Measurements from ENCODE around the gene ITGAX. TPM values are rescaled to one million over a fixed set of nuclear protein-coding genes. Genes with fewer than 3 reads are reported as not detected.

ITGAX gene
- total and polyA plus RNA-seq, 2 donors (not counting 1 experiment from before 2014, with no cell fraction given) = under 0.01 TPM; not detected in 1

DNA sequence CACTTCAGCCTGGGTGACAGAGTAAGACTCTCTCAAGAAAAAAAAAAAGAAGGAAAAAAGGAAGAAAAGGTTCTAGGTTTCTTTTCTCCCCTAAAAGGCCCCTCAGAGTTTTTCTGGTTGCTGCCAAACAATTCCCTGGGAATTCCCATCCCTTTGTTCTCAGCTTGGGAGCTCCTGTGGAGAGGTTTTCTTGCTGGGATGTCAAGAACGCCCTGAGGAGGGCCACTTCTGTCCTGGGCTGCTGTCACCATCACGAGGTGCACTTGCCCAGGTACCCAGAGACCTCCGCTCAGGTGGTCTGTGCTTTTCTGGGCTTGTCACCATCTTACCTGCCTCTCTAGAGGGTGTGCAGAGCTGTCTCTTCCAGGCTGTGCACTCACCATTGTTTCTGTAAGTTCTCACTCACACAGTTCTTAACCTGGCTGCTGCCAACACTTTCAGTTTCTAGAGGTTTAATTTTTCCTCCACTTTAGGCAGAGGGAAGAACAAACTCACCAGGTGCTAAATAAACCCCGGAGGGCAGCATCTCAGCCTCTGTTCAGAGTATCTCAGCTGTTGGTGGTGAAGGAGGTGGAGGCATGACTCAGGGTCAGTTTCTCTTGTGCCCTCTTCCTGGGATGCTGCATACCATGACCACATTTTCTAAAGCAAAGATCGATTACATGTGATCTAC, 75.5 kb downstream of the ITGAX start:
- H3K27ac ChIP-seq (ENCODE audit: insufficient read depth, low read length) = no peak overlapping the region
- H3K79me2 ChIP-seq (ENCODE audit: control insufficient read depth, insufficient read depth, low read length) = no peaks in the 10 kb centered on the region
- TF ChIP-seq EZH2 (IDR thresholded peaks at IDR 0.05; ENCODE audit: low read length, missing control alignments) = no peak
- TF ChIP-seq, protein P1, sequence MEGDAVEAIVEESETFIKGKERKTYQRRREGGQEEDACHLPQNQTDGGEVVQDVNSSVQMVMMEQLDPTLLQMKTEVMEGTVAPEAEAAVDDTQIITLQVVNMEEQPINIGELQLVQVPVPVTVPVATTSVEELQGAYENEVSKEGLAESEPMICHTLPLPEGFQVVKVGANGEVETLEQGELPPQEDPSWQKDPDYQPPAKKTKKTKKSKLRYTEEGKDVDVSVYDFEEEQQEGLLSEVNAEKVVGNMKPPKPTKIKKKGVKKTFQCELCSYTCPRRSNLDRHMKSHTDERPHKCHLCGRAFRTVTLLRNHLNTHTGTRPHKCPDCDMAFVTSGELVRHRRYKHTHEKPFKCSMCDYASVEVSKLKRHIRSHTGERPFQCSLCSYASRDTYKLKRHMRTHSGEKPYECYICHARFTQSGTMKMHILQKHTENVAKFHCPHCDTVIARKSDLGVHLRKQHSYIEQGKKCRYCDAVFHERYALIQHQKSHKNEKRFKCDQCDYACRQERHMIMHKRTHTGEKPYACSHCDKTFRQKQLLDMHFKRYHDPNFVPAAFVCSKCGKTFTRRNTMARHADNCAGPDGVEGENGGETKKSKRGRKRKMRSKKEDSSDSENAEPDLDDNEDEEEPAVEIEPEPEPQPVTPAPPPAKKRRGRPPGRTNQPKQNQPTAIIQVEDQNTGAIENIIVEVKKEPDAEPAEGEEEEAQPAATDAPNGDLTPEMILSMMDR (conservative IDR thresholded peaks at IDR 0.05 in 1 of 2, IDR thresholded peaks at IDR 0.05 in 1 of 2; ENCODE audit: low read depth in 1 of 2, low read length in 2 of 2) = no peak
- H3K36me3 ChIP-seq (ENCODE audit: control insufficient read depth, insufficient read depth, low read length) = no peaks in the 10 kb centered on the region
- no peaks in the 10 kb centered on the region for H3K9me3 ChIP-seq (ENCODE audit: control insufficient read depth, insufficient read depth, low read depth, low read length)
- no peak overlapping the region for H3K4me2 ChIP-seq (ENCODE audit: extremely low read depth, insufficient read depth, low read length)
- no peak for DNase-seq (ENCODE audit: low read depth in 2 of 2)
- no peak overlapping the region for H3K9ac ChIP-seq (ENCODE audit: insufficient read depth, low read length)
- H2AFZ ChIP-seq (ENCODE audit: low read length) = no peak overlapping the region
- no peak overlapping the region for H3K4me3 ChIP-seq (replicated peaks in 1 of 4; ENCODE audit: control extremely low read depth in 1 of 4, insufficient read depth in 1 of 4, low read depth in 3 of 4, low read length in 4 of 4)
- H3K4me1 ChIP-seq (ENCODE audit: control insufficient read depth, extremely low read depth, insufficient read depth, low read length) = no peaks in the 10 kb centered on the region
- no peaks in the 10 kb centered on the region for H4K20me1 ChIP-seq (ENCODE audit: control insufficient read depth, extremely low read depth, insufficient read depth, low read length)
- no peaks in the 10 kb centered on the region for H3K27me3 ChIP-seq (ENCODE audit: control insufficient read depth, insufficient read depth, low read length)

Other genes with a start within 250 kb of the ITGAX start
- 12.6 and 18.5 TPM in 2 replicates for gene BCKDK, start 246.8 kb upstream of the ITGAX start, total RNA-seq
- 34.8 and 42.2 TPM in 2 replicates for gene BCKDK, start 246.8 kb upstream of the ITGAX start, polyA plus RNA-seq
- gene KAT8, start 237.5 kb upstream of the ITGAX start, total RNA-seq = 30.4 and 39.3 TPM in 2 replicates
- gene KAT8, start 237.5 kb upstream of the ITGAX start, polyA plus RNA-seq = 19.7 and 23.9 TPM in 2 replicates
- gene PRSS8, start 219.4 kb upstream of the ITGAX start, total RNA-seq = not detected in 2 replicates
- not detected in 2 replicates for gene PRSS8, start 219.4 kb upstream of the ITGAX start, polyA plus RNA-seq
- gene PRSS36, start 205.1 kb upstream of the ITGAX start, total RNA-seq = 0.17 TPM in 1 of 2 replicates, not detected in the other
- gene PRSS36, start 205.1 kb upstream of the ITGAX start, polyA plus RNA-seq = 0.10 and 0.20 TPM in 2 replicates
- gene FUS, start 175.0 kb upstream of the ITGAX start, total RNA-seq = 34.4 and 44.3 TPM in 2 replicates
- 199 and 263 TPM in 2 replicates for gene FUS, start 175.0 kb upstream of the ITGAX start, polyA plus RNA-seq
- gene PYCARD, start 152.4 kb upstream of the ITGAX start, total RNA-seq = 103 and 109 TPM in 2 replicates
- gene PYCARD, start 152.4 kb upstream of the ITGAX start, polyA plus RNA-seq = 15.4 and 18.4 TPM in 2 replicates
- gene TRIM72, start 141.1 kb upstream of the ITGAX start, total RNA-seq = under 0.01 TPM in 1 of 2 replicates, not detected in the other
- not detected in 2 replicates for gene TRIM72, start 141.1 kb upstream of the ITGAX start, polyA plus RNA-seq
- gene PYDC1, start 138.0 kb upstream of the ITGAX start, total RNA-seq = not detected in 2 replicates
- gene PYDC1, start 138.0 kb upstream of the ITGAX start, polyA plus RNA-seq = not detected in 2 replicates
- gene ITGAM, start 95.2 kb upstream of the ITGAX start, total RNA-seq = under 0.01 TPM in 1 of 2 replicates, not detected in the other
- gene ITGAM, start 95.2 kb upstream of the ITGAX start, polyA plus RNA-seq = 0.02 TPM in 1 of 2 replicates, not detected in the other
- not detected in 2 replicates for gene ITGAD, start 38.2 kb downstream of the ITGAX start, total RNA-seq
- not detected in 2 replicates for gene ITGAD, start 38.2 kb downstream of the ITGAX start, polyA plus RNA-seq
- not detected in 2 replicates for gene COX6A2, start 73.2 kb downstream of the ITGAX start, total RNA-seq
- not detected in 2 replicates for gene COX6A2, start 73.2 kb downstream of the ITGAX start, polyA plus RNA-seq
- gene ZNF843, start 87.6 kb downstream of the ITGAX start, total RNA-seq = 0.26 and 0.33 TPM in 2 replicates
- 0.15 and 0.28 TPM in 2 replicates for gene ZNF843, start 87.6 kb downstream of the ITGAX start, polyA plus RNA-seq
- 5.4 and 5.6 TPM in 2 replicates for gene ARMC5, start 104.3 kb downstream of the ITGAX start, total RNA-seq
- 1.7 and 3.4 TPM in 2 replicates for gene ARMC5, start 104.3 kb downstream of the ITGAX start, polyA plus RNA-seq
- gene TGFB1I1, start 117.0 kb downstream of the ITGAX start, total RNA-seq = 28.5 and 46.9 TPM in 2 replicates
- gene TGFB1I1, start 117.0 kb downstream of the ITGAX start, polyA plus RNA-seq = 68.4 and 94.3 TPM in 2 replicates
- gene SLC5A2, start 127.9 kb downstream of the ITGAX start, total RNA-seq = under 0.01 TPM in 1 of 2 replicates, not detected in the other
- gene SLC5A2, start 127.9 kb downstream of the ITGAX start, polyA plus RNA-seq = not detected in 2 replicates
- 35.7 and 41.8 TPM in 2 replicates for gene RUSF1, start 153.2 kb downstream of the ITGAX start, total RNA-seq
- gene RUSF1, start 153.2 kb downstream of the ITGAX start, polyA plus RNA-seq = 21.5 and 23.1 TPM in 2 replicates
- not detected in 2 replicates for gene AHSP, start 172.7 kb downstream of the ITGAX start, total RNA-seq
- gene AHSP, start 172.7 kb downstream of the ITGAX start, polyA plus RNA-seq = not detected in 2 replicates